B cell (primary cell): ENCODE results near the gene PIGO. TPM values are rescaled to one million over a fixed set of nuclear protein-coding genes. Genes with fewer than 3 reads are reported as not detected.

Experiments used
- ATAC-seq: fragments of 200-7000 bp; cut with Tn5 transposase; one replicate; pipeline ENCODE4 v1.10.0; 2021; ENCODE audit warnings: low read depth, mild to moderate bottlenecking, moderate number of reproducible peaks, moderate library complexity
- CTCF ChIA-PET: fragments of 350-600 bp; sonication (Branson Sonifier 250); formaldehyde crosslinking; loops from one replicate; lab custom pipeline; 2021; ENCODE audit warnings: antibody characterized with exemption, inconsistent platforms; lab: Charles Lee
- POLR2A ChIA-PET: fragments of 350-600 bp; sonication (Branson Sonifier 250); formaldehyde crosslinking; loops from one replicate; lab custom pipeline; 2021; ENCODE audit warnings: antibody characterized with exemption; lab: Charles Lee
- DNase-seq: peaks from one replicate; pipeline ENCODE4 v3.0.0; 2013
- H2AFZ ChIP-seq: 2 replicates; pipeline ENCODE4 v1.6.1; 2012; ENCODE audit warnings: mild to moderate bottlenecking, low read depth, low read length; ENCODE audit not compliant: insufficient read depth, poor library complexity, severe bottlenecking
- H3K27ac ChIP-seq, 2 donors: 1 replicate in 1 of 2; 2 replicates in 1 of 2; pipeline ENCODE4 v1.5.1; 2012 to 2013; ENCODE audit warnings: low read length in 2 of 2, mild to moderate bottlenecking in 2 of 2, moderate library complexity in 1 of 2
- H3K27me3 ChIP-seq, 4 experiments: fragments of 200-600 bp in 1 of 4; sonication (generic) in 1 of 4; replicated peaks in 1 of 4; 1 replicate in 2 of 4; 2 replicates in 2 of 4; pipeline versions ENCODE4 v1.6.1 to v1.7.0; 2013 to 2016; ENCODE audit warnings: low read length in 3 of 4, mild to moderate bottlenecking in 2 of 4, mixed read lengths in 1 of 4, moderate library complexity in 1 of 4; ENCODE audit not compliant: insufficient read depth in 4 of 4, control insufficient read depth in 3 of 4; ENCODE audit errors: control extremely low read depth in 1 of 4
- H3K36me3 ChIP-seq, 2 experiments: replicated peaks in 1 of 2; 1 replicate in 1 of 2; 2 replicates in 1 of 2; pipeline versions ENCODE4 v1.6.1 to v1.7.1; 2013; ENCODE audit warnings: low read length in 1 of 2; ENCODE audit not compliant: insufficient read depth in 2 of 2, control insufficient read depth in 1 of 2; ENCODE audit errors: control extremely low read depth in 1 of 2, extremely low read depth in 1 of 2
- H3K4me1 ChIP-seq, 2 donors: fragments of 200-600 bp in 1 of 2; sonication (generic) in 1 of 2; 1 replicate in 1 of 2; 2 replicates in 1 of 2; pipeline versions ENCODE4 v1.5.1 to v1.6.1; 2013 to 2017; ENCODE audit warnings: low read length in 2 of 2; ENCODE audit not compliant: control insufficient read depth in 2 of 2, insufficient read depth in 2 of 2
- H3K4me2 ChIP-seq: replicated peaks from 2 replicates; pipeline ENCODE3; 2012; ENCODE audit warnings: mild to moderate bottlenecking, low read depth, low read length; ENCODE audit not compliant: poor library complexity, severe bottlenecking
- H3K4me3 ChIP-seq, 5 experiments: fragments of 200-600 bp in 1 of 5; sonication (generic) in 1 of 5; 1 replicate in 3 of 5; 2 replicates in 2 of 5; pipeline versions ENCODE4 v1.5.1 to v1.7.0; 2011 to 2016; ENCODE audit warnings: low read length in 4 of 5, mild to moderate bottlenecking in 4 of 5, low read depth in 2 of 5, control low read depth in 1 of 5, moderate library complexity in 1 of 5; ENCODE audit not compliant: insufficient read depth in 1 of 5; ENCODE audit errors: control extremely low read depth in 1 of 5, extremely low read depth in 1 of 5
- H3K79me2 ChIP-seq: fragments of 200-600 bp; sonication (generic); one replicate; pipeline ENCODE4 v1.6.0; 2016; ENCODE audit warnings: low read length; ENCODE audit not compliant: control insufficient read depth, insufficient read depth
- H3K9ac ChIP-seq: fragments of 200-600 bp; sonication (generic); 2 replicates; pipeline ENCODE4 v1.6.1; 2017; ENCODE audit warnings: mild to moderate bottlenecking, low read length, moderate library complexity
- H3K9me3 ChIP-seq, 3 donors: one replicate each; pipeline versions ENCODE4 v1.6.1 to v1.7.1; 2013; ENCODE audit warnings: low read length in 2 of 3; ENCODE audit not compliant: control insufficient read depth in 2 of 3, insufficient read depth in 1 of 3; ENCODE audit errors: control extremely low read depth in 1 of 3
- H4K20me1 ChIP-seq: 2 replicates; pipeline ENCODE4 v1.6.0; 2012; ENCODE audit warnings: mild to moderate bottlenecking, low read length; ENCODE audit not compliant: insufficient read depth, control insufficient read depth, poor library complexity, severe bottlenecking
- H3K27ac Mint-ChIP-seq: one replicate; pipeline ENCODE4 v1.8.0; 2021; ENCODE audit warnings: mixed read lengths
- H3K27me3 Mint-ChIP-seq: one replicate; pipeline ENCODE4 v1.8.0; 2021; ENCODE audit warnings: mixed read lengths
- H3K4me1 Mint-ChIP-seq: one replicate; pipeline ENCODE4 v1.8.0; 2021; ENCODE audit warnings: mixed read lengths
- H3K4me3 Mint-ChIP-seq: one replicate; pipeline ENCODE4 v1.8.0; 2021; ENCODE audit warnings: mixed read lengths
- H3K9me3 Mint-ChIP-seq: one replicate; pipeline ENCODE4 v1.8.0; 2022; ENCODE audit warnings: mixed read lengths; ENCODE audit not compliant: insufficient read depth
- EZH2 ChIP-seq: IDR thresholded peaks from 2 replicates; pipeline ENCODE4 v1.6.1; 2012; ENCODE audit warnings: borderline replicate concordance, low read depth, mild to moderate bottlenecking, moderate library complexity, low read length; ENCODE audit not compliant: insufficient read depth, poor library complexity, severe bottlenecking
- WGBS: methylation state at CpG from one replicate; pipeline ENCODE4 v1.1.5; 2013; ENCODE audit warnings: missing lambda C conversion rate; ENCODE audit not compliant: insufficient coverage; 5-methylcytosine and 5-hydroxymethylcytosine counted together
- intact Hi-C: fragments of 100-400 bp; cut with micrococcal nuclease; formaldehyde crosslinking; loops from one replicate; pipeline ENCODE4 v1.10.0; 2022
- polyA plus RNA-seq: library from polyadenylated mRNA; depleted of rRNA; stranded (reverse); fragments of >200 nt; gene quantifications from 2 replicates; pipeline ENCODE4 v1.2.3, GENCODE V29; 2012
- total RNA-seq, 2 donors: library from RNA; stranded (reverse); fragments of 120-200 nt in 1 of 2; gene quantifications; 1 replicate in 1 of 2; 2 replicates in 1 of 2; pipeline versions ENCODE4 v1.2.3 to v1.2.4, GENCODE V29; 2013 to 2022
- TF ChIP-seq, protein P1 (sequence below): fragments of 200-600 bp; IDR thresholded peaks from one replicate; pipeline ENCODE4 v1.8.0; 2022; ENCODE audit warnings: antibody characterized with exemption, mild to moderate bottlenecking

Gene PIGO
- total and polyA plus RNA-seq, 2 donors (not counting 1 experiment from before 2014, with no cell fraction given) = 25.7 to 32.5 TPM

DNA sequence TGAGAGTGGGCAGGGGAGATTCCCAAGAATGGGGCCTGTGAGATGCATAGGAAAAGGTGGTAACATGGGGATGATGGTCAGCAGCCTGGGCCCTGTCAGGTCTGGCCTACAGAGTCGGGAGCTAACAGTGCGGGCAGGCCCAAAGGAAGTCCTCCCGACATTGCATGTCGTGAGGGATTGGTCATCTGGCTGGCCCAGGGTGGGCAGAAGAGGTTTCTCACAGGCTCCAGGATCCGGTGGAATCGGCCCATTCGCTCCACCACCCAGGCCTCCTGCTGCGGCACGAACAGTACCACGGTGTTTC lies 6.0 kb upstream of the PIGO start:
- no peaks in the 10 kb centered on the region for H3K27me3 Mint-ChIP-seq
- DNase-seq = no peak
- H3K9me3 ChIP-seq = no peaks in the 10 kb centered on the region
- peak overlapping the region; percentile 84 for H3K4me2 ChIP-seq
- peak overlapping the region; percentile 86 for H2AFZ ChIP-seq
- H3K27ac ChIP-seq = peak overlapping the region; percentile 86 to 96
- no peaks in the 10 kb centered on the region for H3K9me3 Mint-ChIP-seq
- H4K20me1 ChIP-seq = no peaks in the 10 kb centered on the region
- WGBS = 5% methylated on average over 10 of the region's 10 CpGs
- H3K9ac ChIP-seq = peak overlapping the region; percentile 86
- POLR2A ChIA-PET = interaction anchor here (1.0 to 2.7 kb wide), 4 partner anchors 9 to 31 kb away, joined by 5 to 15 read pairs (median 12); partner anchors contain the start of genes ATOSB, FANCG and VCP
- no peaks in the 10 kb centered on the region for H3K27me3 ChIP-seq
- H3K36me3 ChIP-seq = peaks cover 0 to 26% of the 10 kb centered on the region in 2 experiments
- intact Hi-C loops = loop anchor here (2.0 kb wide), 2 partner anchors 58 to 630 kb away; partner anchors contain the start of genes CREB3 and TLN1
- peak overlapping the region; percentile 86 for H3K4me3 Mint-ChIP-seq
- TF ChIP-seq, protein P1, sequence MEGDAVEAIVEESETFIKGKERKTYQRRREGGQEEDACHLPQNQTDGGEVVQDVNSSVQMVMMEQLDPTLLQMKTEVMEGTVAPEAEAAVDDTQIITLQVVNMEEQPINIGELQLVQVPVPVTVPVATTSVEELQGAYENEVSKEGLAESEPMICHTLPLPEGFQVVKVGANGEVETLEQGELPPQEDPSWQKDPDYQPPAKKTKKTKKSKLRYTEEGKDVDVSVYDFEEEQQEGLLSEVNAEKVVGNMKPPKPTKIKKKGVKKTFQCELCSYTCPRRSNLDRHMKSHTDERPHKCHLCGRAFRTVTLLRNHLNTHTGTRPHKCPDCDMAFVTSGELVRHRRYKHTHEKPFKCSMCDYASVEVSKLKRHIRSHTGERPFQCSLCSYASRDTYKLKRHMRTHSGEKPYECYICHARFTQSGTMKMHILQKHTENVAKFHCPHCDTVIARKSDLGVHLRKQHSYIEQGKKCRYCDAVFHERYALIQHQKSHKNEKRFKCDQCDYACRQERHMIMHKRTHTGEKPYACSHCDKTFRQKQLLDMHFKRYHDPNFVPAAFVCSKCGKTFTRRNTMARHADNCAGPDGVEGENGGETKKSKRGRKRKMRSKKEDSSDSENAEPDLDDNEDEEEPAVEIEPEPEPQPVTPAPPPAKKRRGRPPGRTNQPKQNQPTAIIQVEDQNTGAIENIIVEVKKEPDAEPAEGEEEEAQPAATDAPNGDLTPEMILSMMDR = no peak
- TF ChIP-seq EZH2 = no peak
- H3K27ac Mint-ChIP-seq = peak overlapping the region; percentile 97
- ATAC-seq = no peak
- peaks cover 13 to 22% of the 10 kb centered on the region in 2 donors for H3K4me1 ChIP-seq
- CTCF ChIA-PET = interaction anchor here (1.3 to 2.5 kb wide), 5 partner anchors 9 to 203 kb away, joined by 5 to 22 read pairs (median 9); partner anchors contain the start of genes ATOSB and FANCG
- H3K4me3 ChIP-seq = peak overlapping the region; percentile 61 to 94 (median 88)
- peaks cover 32% of the 10 kb centered on the region for H3K4me1 Mint-ChIP-seq
- peaks cover 16% of the 10 kb centered on the region for H3K79me2 ChIP-seq

DNA sequence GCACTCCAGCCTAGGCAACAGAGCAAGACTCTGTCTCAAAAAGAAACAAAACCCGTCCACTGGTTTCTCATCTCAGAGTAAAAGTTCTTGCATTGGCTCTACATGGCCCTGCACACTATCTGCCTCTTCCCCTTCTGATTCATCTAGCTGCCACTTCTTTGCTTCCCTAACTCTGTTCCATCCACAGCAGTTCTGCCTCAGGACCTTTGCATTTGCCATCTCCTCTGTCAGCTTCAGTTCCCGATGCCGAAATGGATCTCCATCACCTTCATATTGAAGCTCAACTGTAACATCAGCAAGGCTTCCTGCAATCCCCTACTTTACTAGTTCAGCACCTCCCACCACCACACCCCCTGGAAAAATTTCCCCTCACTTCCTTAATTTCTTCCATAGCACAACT lies 1.2 kb upstream of the PIGO start:
- Histone ChIP-seq H3K79me2 (peaks cover 16% of the 10 kb centered on the region), H3K4me2 (no peak overlapping the region), H3K27ac (no peak overlapping the region), H3K9ac (no peak overlapping the region), H4K20me1 (no peaks in the 10 kb centered on the region), H3K4me3 (no peak overlapping the region), H3K9me3 (no peaks in the 10 kb centered on the region), H2AFZ (no peak overlapping the region), H3K4me1 (peaks cover 15 to 29% of the 10 kb centered on the region in 2 donors), H3K36me3 (peaks cover 0 to 46% of the 10 kb centered on the region in 2 experiments), H3K27me3 (no peaks in the 10 kb centered on the region)
- DNase-seq (no peak), ATAC-seq (no peak)
- no peaks in the 10 kb centered on the region for H3K9me3 Mint-ChIP-seq
- H3K27ac Mint-ChIP-seq = peak overlapping the region; percentile 79
- TF ChIP-seq, protein P1 = no peak
- no peak for TF ChIP-seq EZH2
- H3K4me3 Mint-ChIP-seq = peak overlapping the region; percentile 61
- no peaks in the 10 kb centered on the region for H3K27me3 Mint-ChIP-seq
- whole genome bisulfite sequencing = 88% methylated on average over 2 of the region's 3 CpGs
- peaks cover 46% of the 10 kb centered on the region for H3K4me1 Mint-ChIP-seq
- ChIA-PET CTCF (interaction anchor here (0.8 to 4.1 kb wide), 7 partner anchors 13 to 379 kb away, joined by 3 to 61 read pairs (median 18); partner anchors contain the start of genes FANCG and VCP), POLR2A (interaction anchor here (0.8 kb wide), 1 partner anchor 717 kb away, joined by 3 read pairs; no protein-coding TSS in a partner anchor)
- intact Hi-C loops = loop anchor here (5.0 kb wide), 1 partner anchor 720 kb away; the partner anchor contains the start of gene MYORG
